HepG2 (cell line): Measurements from ENCODE around the gene SLC4A2. TPM values are rescaled to one million over a fixed set of nuclear protein-coding genes. Genes with fewer than 3 reads are reported as not detected.

ENCODE experiments used
- AGO1 ChIP-seq: fragments of 200-400 bp; formaldehyde crosslinking; IDR thresholded peaks from 2 replicates; pipeline ENCODE4 v1.6.1; 2017; ENCODE audit warnings: mild to moderate bottlenecking, low read depth, low read length, moderate library complexity; ENCODE audit not compliant: poor library complexity, severe bottlenecking
- ARHGAP35 ChIP-seq: sonication (generic); formaldehyde crosslinking; IDR thresholded peaks from 2 replicates; pipeline ENCODE4 v1.9.0; 2022; ENCODE audit warnings: mild to moderate bottlenecking, inconsistent platforms, moderate library complexity, missing genetic modification reagents, borderline replicate concordance
- ASH2L ChIP-seq: fragments of 300-600, 200-600 bp; sonication (generic); IDR thresholded peaks from 2 replicates; pipeline ENCODE4 v1.7.0; 2017; ENCODE audit warnings: low read depth, mild to moderate bottlenecking, moderate library complexity, mixed read lengths, low read length; ENCODE audit not compliant: insufficient read length
- CHD2 ChIP-seq: IDR thresholded peaks from 2 replicates; pipeline ENCODE4 v1.6.1; 2011; ENCODE audit warnings: low read depth, low read length, improper control_type of control experiment
- CREB1 ChIP-seq, 2 experiments: fragments of 450-650 bp in 1 of 2; IDR thresholded peaks; 2 replicates each; pipeline ENCODE4 v1.6.1; 2016 to 2017; ENCODE audit warnings: control low read depth in 1 of 2, mild to moderate bottlenecking in 1 of 2, missing compliant biosample characterization in 1 of 2, missing genetic modification characterization in 1 of 2
- DPF2 ChIP-seq: sonication (generic); formaldehyde crosslinking; IDR thresholded peaks from 2 replicates; pipeline ENCODE4 v1.4.0; 2020; ENCODE audit warnings: mild to moderate bottlenecking, low read depth, missing genetic modification reagents, borderline replicate concordance
- ELF1 ChIP-seq: sonication (generic); formaldehyde crosslinking; IDR thresholded peaks from 2 replicates; pipeline ENCODE4 v1.4.0; 2020; ENCODE audit warnings: missing genetic modification reagents
- EP300 ChIP-seq, 3 experiments: sonication (generic) in 1 of 3; formaldehyde crosslinking in 1 of 3; IDR thresholded peaks; 2 replicates each; pipeline versions ENCODE4 v1.5.1 to v1.6.1; 2011 to 2020; ENCODE audit warnings: low read depth in 2 of 3, low read length in 2 of 3, borderline replicate concordance in 1 of 3, improper control_type of control experiment in 1 of 3, mild to moderate bottlenecking in 1 of 3, missing genetic modification reagents in 1 of 3, moderate library complexity in 1 of 3
- FOXO4 ChIP-seq: sonication (generic); formaldehyde crosslinking; conservative IDR thresholded peaks from 2 replicates; pipeline ENCODE4 v1.8.1; 2023; ENCODE audit warnings: missing genetic modification reagents
- GABPB1 ChIP-seq: IDR thresholded peaks from 2 replicates; pipeline ENCODE4 v1.6.1; 2016; ENCODE audit warnings: mild to moderate bottlenecking, missing genetic modification reagents, moderate library complexity, missing compliant biosample characterization
- HIC2 ChIP-seq: sonication (generic); formaldehyde crosslinking; IDR thresholded peaks from 2 replicates; pipeline ENCODE4 v1.9.0; 2022; ENCODE audit warnings: low read depth, missing genetic modification reagents
- HMGA1 ChIP-seq: sonication (generic); formaldehyde crosslinking; conservative IDR thresholded peaks from 2 replicates; pipeline ENCODE4 v1.4.0; 2020; ENCODE audit warnings: missing genetic modification reagents
- HOXA3 ChIP-seq: sonication (generic); formaldehyde crosslinking; IDR thresholded peaks from 2 replicates; pipeline ENCODE4 v1.5.0; 2020; ENCODE audit warnings: missing genetic modification reagents
- MAF1 ChIP-seq: sonication (generic); formaldehyde crosslinking; IDR thresholded peaks from 2 replicates; pipeline ENCODE4 v1.5.0; 2020; ENCODE audit warnings: missing genetic modification reagents, borderline replicate concordance
- MED1 ChIP-seq: sonication (generic); formaldehyde crosslinking; IDR thresholded peaks from 2 replicates; pipeline ENCODE4 v1.4.0; 2020; ENCODE audit warnings: missing genetic modification reagents
- MTF1 ChIP-seq: sonication (generic); formaldehyde crosslinking; IDR thresholded peaks from 2 replicates; pipeline ENCODE4 v1.5.0; 2020; ENCODE audit warnings: missing genetic modification reagents
- MXD1 ChIP-seq: sonication (generic); formaldehyde crosslinking; IDR thresholded peaks from 2 replicates; pipeline ENCODE4 v1.4.0; 2020; ENCODE audit warnings: mild to moderate bottlenecking, missing genetic modification reagents
- PHF20 ChIP-seq: sonication (generic); formaldehyde crosslinking; IDR thresholded peaks from 2 replicates; pipeline ENCODE4 v1.5.0; 2020; ENCODE audit warnings: mild to moderate bottlenecking, missing genetic modification reagents
- TEAD2 ChIP-seq: sonication (generic); formaldehyde crosslinking; IDR thresholded peaks from 2 replicates; pipeline ENCODE4 v1.9.0; 2021; ENCODE audit warnings: missing genetic modification reagents
- ZNF18 ChIP-seq: sonication (generic); formaldehyde crosslinking; IDR thresholded peaks from 2 replicates; pipeline ENCODE4 v1.8.0; 2022; ENCODE audit warnings: mild to moderate bottlenecking, missing genetic modification reagents; ENCODE audit not compliant: insufficient replicate concordance
- ZNF263 ChIP-seq: sonication (generic); formaldehyde crosslinking; IDR thresholded peaks from 2 replicates; pipeline ENCODE4 v1.4.0; 2020; ENCODE audit warnings: missing genetic modification reagents
- ZNF550 ChIP-seq: sonication (generic); formaldehyde crosslinking; IDR thresholded peaks from 2 replicates; pipeline ENCODE4 v1.4.0; 2020; ENCODE audit warnings: mild to moderate bottlenecking, missing genetic modification reagents, borderline replicate concordance
- ZNF570 ChIP-seq: sonication (generic); formaldehyde crosslinking; IDR thresholded peaks from 2 replicates; pipeline ENCODE4 v1.4.0; 2020; ENCODE audit warnings: mild to moderate bottlenecking, missing genetic modification reagents, borderline replicate concordance
- ZNF713 ChIP-seq: sonication (generic); formaldehyde crosslinking; IDR thresholded peaks from 2 replicates; pipeline ENCODE4 v1.4.0; 2020; ENCODE audit warnings: mild to moderate bottlenecking, missing genetic modification reagents
- polyA plus RNA-seq, 8 experiments: library from polyadenylated mRNA; depleted of rRNA in 3 of 8; stranded (reverse) in 7 of 8; unstranded in 1 of 8; fragments of >200 nt; fragmentation: Illumina TruSeq in 4 of 8; extraction: Trizol in 4 of 8; gene quantifications; 2 replicates each; pipeline versions ENCODE4 v1.2.1 to v1.2.3, GENCODE V29; 2011 to 2016; ENCODE audit warnings: low read depth in 4 of 8, missing spikeins in 1 of 8, mixed read lengths in 1 of 8; ENCODE audit not compliant: insufficient read depth in 1 of 8
- total RNA-seq, 5 experiments: library from RNA; depleted of rRNA; stranded (reverse); fragments of >200 nt; fragmentation: Illumina TruSeq; extraction: Trizol; gene quantifications; 2 replicates each; pipeline ENCODE4 v1.2.3, GENCODE V29; 2016; ENCODE audit warnings: low read depth in 1 of 5

SLC4A2 gene
- total and polyA plus RNA-seq, 2 of the 13 experiments (the other 11 are each of a cell fraction or from before 2014, with no cell fraction given) = 51.9 to 73.4 TPM

GRCh38 chr7:151083071-151083823 lies 23.9 kb downstream of the SLC4A2 start, which contains the start of gene TMUB1 (continued):
- no peak for TF ChIP-seq HIC2
- no peak for TF ChIP-seq EP300 (IDR thresholded peaks at IDR 0.05; ENCODE audit: low read depth in 2 of 2, low read length in 2 of 2)
- TF ChIP-seq EP300 (CRISPR knock-in tag; IDR thresholded peaks at IDR 0.05; ENCODE audit: borderline replicate concordance) = no peak
- no peak for TF ChIP-seq ZNF18 (CRISPR knock-in tag)
- TF ChIP-seq MTF1 (CRISPR knock-in tag) = no peak
- no peak for TF ChIP-seq MAF1 (CRISPR knock-in tag)
- peak; percentile 22 for TF ChIP-seq AGO1
- no peak for TF ChIP-seq ZNF550
- no peak for TF ChIP-seq FOXO4 (CRISPR knock-in tag)
- 0 out of 2 replicates have a peak, but pooled peaks have one; percentile 46 for TF ChIP-seq CHD2
- TF ChIP-seq ZNF570 (CRISPR knock-in tag) = no peak
- peak; percentile 83 for TF ChIP-seq ELF1 (CRISPR knock-in tag)
- peak; percentile 76; the same call in 1 of the 2 replicates for TF ChIP-seq MXD1
- no peak for TF ChIP-seq HMGA1
- no peak for TF ChIP-seq ZNF263
- no peak for TF ChIP-seq DPF2 (CRISPR knock-in tag)
- TF ChIP-seq ASH2L = peak; percentile 40
- TF ChIP-seq MED1 = 0 out of 2 replicates have a peak, but pooled peaks have one; percentile 18
- peak; percentile 93 for TF ChIP-seq GABPB1 (CRISPR knock-in tag)
- 0 out of 2 replicates have a peak, but pooled peaks have one; percentile 27 for TF ChIP-seq ARHGAP35 (CRISPR knock-in tag)
- 0 out of 2 replicates have a peak, but pooled peaks have one; percentile 21 for TF ChIP-seq ZNF713 (CRISPR knock-in tag)
- TF ChIP-seq TEAD2 (CRISPR knock-in tag) = 0 out of 2 replicates have a peak, but pooled peaks have one; percentile 49
- peak; percentile 63 for TF ChIP-seq HOXA3
- TF ChIP-seq CREB1 (IDR thresholded peaks at IDR 0.05) = 0 out of 2 replicates have a peak, but pooled peaks have one; percentile 13
- TF ChIP-seq CREB1 (CRISPR knock-in tag; IDR thresholded peaks at IDR 0.05) = no peak
- TF ChIP-seq PHF20 = no peak
